HG03457 (cell line): ENCODE data around the gene CNEP1R1.
"Not testable (repeated sequence)": the region's sequence is repeated elsewhere in the genome, so short reads cannot be mapped to it uniquely, and the experiment has no call there.

ENCODE experiments used
- ATAC-seq: cut with Tn5 transposase; IDR thresholded peaks from one replicate; pipeline ENCODE4 v1.9.1; 2021; ENCODE audit warnings: moderate number of reproducible peaks; ENCODE audit not compliant: unreplicated experiment

The CNEP1R1 gene

GRCh38 chr16:50024684-50025536, at the start of gene CNEP1R1:
Gene CNEP1R1, plus strand, starts transcription at chr16:50025225. Its CDS starts 91 bp downstream, at chr16:50025316.
- ATAC-seq = peak; percentile 99

GRCh38 chr16:49977427-49977826, 47.6 kb upstream of the CNEP1R1 start:
- ATAC-seq = no peak

GRCh38 chr16:49978569-49979326, 46.3 kb upstream of the CNEP1R1 start:
- no peak for ATAC-seq

GRCh38 chr16:49980166-49980565, 44.9 kb upstream of the CNEP1R1 start:
- no peak for ATAC-seq

GRCh38 chr16:49986351-49987124, 38.5 kb upstream of the CNEP1R1 start:
- ATAC-seq = no peak

- no peak for ATAC-seq
Observed at GRCh38 chr16:49987381-49987780, 37.6 kb upstream of the CNEP1R1 start.

- ATAC-seq = no peak
Observed at GRCh38 chr16:49992825-49993224, 32.2 kb upstream of the CNEP1R1 start.

- no peak for ATAC-seq
Observed at GRCh38 chr16:49993579-49993978, 31.4 kb upstream of the CNEP1R1 start.

GRCh38 chr16:49994006-49994405, 31.0 kb upstream of the CNEP1R1 start:
- ATAC-seq = no peak

- no peak for ATAC-seq
Observed at GRCh38 chr16:49995720-49996119, 29.3 kb upstream of the CNEP1R1 start.

- no peak for ATAC-seq
Observed at GRCh38 chr16:49997721-49998251, 27.2 kb upstream of the CNEP1R1 start.

- no peak for ATAC-seq
Observed at GRCh38 chr16:49998991-49999390, 26.0 kb upstream of the CNEP1R1 start.

GRCh38 chr16:50001144-50001543, 23.9 kb upstream of the CNEP1R1 start:
- ATAC-seq = no peak

GRCh38 chr16:50002190-50002589, 22.8 kb upstream of the CNEP1R1 start:
- ATAC-seq = no peak

- ATAC-seq = no peak
Observed at GRCh38 chr16:50004239-50004638, 20.8 kb upstream of the CNEP1R1 start.

- no peak for ATAC-seq
Observed at GRCh38 chr16:50006964-50007363, 18.1 kb upstream of the CNEP1R1 start.

- ATAC-seq = no peak
Observed at GRCh38 chr16:50007744-50008143, 17.3 kb upstream of the CNEP1R1 start.

GRCh38 chr16:50010212-50010611, 14.8 kb upstream of the CNEP1R1 start:
- no peak for ATAC-seq

- ATAC-seq = no peak
Observed at GRCh38 chr16:50011707-50012106, 13.3 kb upstream of the CNEP1R1 start.

GRCh38 chr16:50012182-50012581, 12.8 kb upstream of the CNEP1R1 start:
- ATAC-seq = no peak

GRCh38 chr16:50014211-50014610, 10.8 kb upstream of the CNEP1R1 start:
- ATAC-seq = not testable (repeated sequence)
